Retinal pigment epithelial cell (primary cell): Measurements from ENCODE around the gene PSMD3.
"Not testable (repeated sequence)": the region's sequence is repeated elsewhere in the genome, so short reads cannot be mapped to it uniquely, and the experiment has no call there.

Source experiments
- DNase-seq: peaks from one replicate; pipeline ENCODE4 v3.0.0-alpha.2; 2010; ENCODE audit warnings: low read depth
- H3K4me3 ChIP-seq: 2 replicates; pipeline ENCODE4 v1.5.1; 2011; ENCODE audit warnings: mild to moderate bottlenecking, low read length, control low read depth, moderate library complexity
- CTCF ChIP-seq: conservative IDR thresholded peaks from 2 replicates; pipeline ENCODE4 v1.5.1; 2011; ENCODE audit warnings: low read depth, low read length, control low read depth, inconsistent platforms

Gene PSMD3

GRCh38 chr17:39996800-39997199 is 16.2 kb downstream of the PSMD3 start:
- DNase-seq, result no peak
- no peak overlapping the region for H3K4me3 ChIP-seq
- TF ChIP-seq CTCF, result no peak

GRCh38 chr17:39997543-39997942 is 16.9 kb downstream of the PSMD3 start:
- no peak overlapping the region for H3K4me3 ChIP-seq
- TF ChIP-seq CTCF, result no peak
- no peak for DNase-seq

GRCh38 chr17:39999067-39999466 is 18.5 kb downstream of the PSMD3 start:
- no peak for TF ChIP-seq CTCF
- H3K4me3 ChIP-seq, result no peak overlapping the region
- DNase-seq, result no peak

- H3K4me3 ChIP-seq, result no peak overlapping the region
- DNase-seq, result no peak
- TF ChIP-seq CTCF, result no peak
These were observed 19.6 kb downstream of the PSMD3 start for GRCh38 chr17:40000161-40000560.

GRCh38 chr17:40001335-40001734 is 20.7 kb downstream of the PSMD3 start:
- not testable (repeated sequence) for DNase-seq

GRCh38 chr17:40004072-40004471 is 23.5 kb downstream of the PSMD3 start:
- no peak overlapping the region for H3K4me3 ChIP-seq
- TF ChIP-seq CTCF, result no peak
- no peak for DNase-seq

More at GRCh38 chr17:40001335-40001734, 20.7 kb downstream of the PSMD3 start:
- H3K4me3 ChIP-seq, result not testable (repeated sequence)

GRCh38 chr17:40004712-40005111 is 24.1 kb downstream of the PSMD3 start:
- no peak overlapping the region for H3K4me3 ChIP-seq
- DNase-seq, result no peak
- no peak for TF ChIP-seq CTCF

GRCh38 chr17:40005520-40005919 is 24.9 kb downstream of the PSMD3 start:
- H3K4me3 ChIP-seq, result no peak overlapping the region
- no peak for DNase-seq
- no peak for TF ChIP-seq CTCF

- H3K4me3 ChIP-seq, DNase-seq: not testable (repeated sequence)
These were observed 30.4 kb downstream of the PSMD3 start for GRCh38 chr17:40010946-40011500.

GRCh38 chr17:40012017-40012647 is 31.5 kb downstream of the PSMD3 start:
- not testable (repeated sequence) for DNase-seq, H3K4me3 ChIP-seq
